Measurements from ENCODE around the gene OR51B4. TPM values are rescaled to one million over a fixed set of nuclear protein-coding genes. Genes with fewer than 3 reads are reported as not detected.
"Not testable (repeated sequence)": the region's sequence is repeated elsewhere in the genome, so short reads cannot be mapped to it uniquely, and the experiment has no call there.

Gene OR51B4
- total RNA-seq, 1 donor = not detected

- no peak for DNase-seq (ENCODE audit: insufficient read length, low spot score, missing footprints)
- Histone ChIP-seq H3K4me1 (ENCODE audit: insufficient read depth, low read length) (no peaks in the 10 kb centered on the region), H3K4me2 (ENCODE audit: insufficient read depth, low read length) (no peak overlapping the region), H3K27ac (ENCODE audit: low read depth, low read length) (no peak overlapping the region), H4K20me1 (ENCODE audit: insufficient read depth, low read length) (no peaks in the 10 kb centered on the region), H3K36me3 (ENCODE audit: insufficient read depth, low read length) (no peaks in the 10 kb centered on the region), H2AFZ (ENCODE audit: low read length) (no peak overlapping the region), H3K4me3 (ENCODE audit: insufficient read depth, low read length) (no peak overlapping the region), H3K9me3 (ENCODE audit: low read depth, low read length) (no peaks in the 10 kb centered on the region), H3K79me2 (ENCODE audit: insufficient read depth, low read length) (no peaks in the 10 kb centered on the region), H3K27me3 (ENCODE audit: insufficient read depth, low read length) (no peaks in the 10 kb centered on the region)
- no peak for TF ChIP-seq CTCF (IDR thresholded peaks at IDR 0.05; ENCODE audit: extremely low read depth, low read depth, low read length)
Observed at GRCh38 chr11:5265832-5266231, 35.9 kb downstream of the OR51B4 start.

- no peak for TF ChIP-seq CTCF (IDR thresholded peaks at IDR 0.05; ENCODE audit: extremely low read depth, low read depth, low read length)
- H3K4me3 ChIP-seq (ENCODE audit: insufficient read depth, low read length) = no peak overlapping the region
- no peaks in the 10 kb centered on the region for H4K20me1 ChIP-seq (ENCODE audit: insufficient read depth, low read length)
- DNase-seq (ENCODE audit: insufficient read length, low spot score, missing footprints) = no peak
- no peak overlapping the region for H3K4me2 ChIP-seq (ENCODE audit: insufficient read depth, low read length)
- H3K27ac ChIP-seq (ENCODE audit: low read depth, low read length) = no peak overlapping the region
- no peaks in the 10 kb centered on the region for H3K79me2 ChIP-seq (ENCODE audit: insufficient read depth, low read length)
- no peaks in the 10 kb centered on the region for H3K36me3 ChIP-seq (ENCODE audit: insufficient read depth, low read length)
- H2AFZ ChIP-seq (ENCODE audit: low read length) = no peak overlapping the region
- H3K4me1 ChIP-seq (ENCODE audit: insufficient read depth, low read length) = no peaks in the 10 kb centered on the region
- H3K27me3 ChIP-seq (ENCODE audit: insufficient read depth, low read length) = no peaks in the 10 kb centered on the region
- no peaks in the 10 kb centered on the region for H3K9me3 ChIP-seq (ENCODE audit: low read depth, low read length)
Observed at GRCh38 chr11:5258543-5259262, 43.0 kb downstream of the OR51B4 start.

- DNase-seq (ENCODE audit: insufficient read length, low spot score, missing footprints) = no peak
- H4K20me1 ChIP-seq (ENCODE audit: insufficient read depth, low read length) = no peaks in the 10 kb centered on the region
- no peaks in the 10 kb centered on the region for H3K79me2 ChIP-seq (ENCODE audit: insufficient read depth, low read length)
- H3K4me2 ChIP-seq (ENCODE audit: insufficient read depth, low read length) = no peak overlapping the region
- H3K4me3 ChIP-seq (ENCODE audit: insufficient read depth, low read length) = no peak overlapping the region
- no peaks in the 10 kb centered on the region for H3K27me3 ChIP-seq (ENCODE audit: insufficient read depth, low read length)
- H3K27ac ChIP-seq (ENCODE audit: low read depth, low read length) = no peak overlapping the region
- no peaks in the 10 kb centered on the region for H3K4me1 ChIP-seq (ENCODE audit: insufficient read depth, low read length)
- H3K9me3 ChIP-seq (ENCODE audit: low read depth, low read length) = no peaks in the 10 kb centered on the region
- H3K36me3 ChIP-seq (ENCODE audit: insufficient read depth, low read length) = no peaks in the 10 kb centered on the region
- no peak for TF ChIP-seq CTCF (IDR thresholded peaks at IDR 0.05; ENCODE audit: extremely low read depth, low read depth, low read length)
- H2AFZ ChIP-seq (ENCODE audit: low read length) = no peak overlapping the region
Observed at GRCh38 chr11:5257296-5257695, 44.5 kb downstream of the OR51B4 start.

- H2AFZ ChIP-seq (ENCODE audit: low read length); DNase-seq (ENCODE audit: insufficient read length, low spot score, missing footprints); H3K79me2 ChIP-seq (ENCODE audit: insufficient read depth, low read length); H3K4me1 ChIP-seq (ENCODE audit: insufficient read depth, low read length); H3K36me3 ChIP-seq (ENCODE audit: insufficient read depth, low read length); H3K4me2 ChIP-seq (ENCODE audit: insufficient read depth, low read length); H4K20me1 ChIP-seq (ENCODE audit: insufficient read depth, low read length); H3K27ac ChIP-seq (ENCODE audit: low read depth, low read length); H3K4me3 ChIP-seq (ENCODE audit: insufficient read depth, low read length); H3K9me3 ChIP-seq (ENCODE audit: low read depth, low read length); H3K27me3 ChIP-seq (ENCODE audit: insufficient read depth, low read length): not testable (repeated sequence)
Observed at GRCh38 chr11:5254646-5255413, 46.9 kb downstream of the OR51B4 start, which contains the start of gene HBG2. TSS of gene HBG2 (minus strand) at chr11:5254781. CDS start at chr11:5254728, 53 bp downstream.

GRCh38 chr11:5254023-5254422 lies 47.7 kb downstream of the OR51B4 start:
- not testable (repeated sequence) for H3K36me3 ChIP-seq (ENCODE audit: insufficient read depth, low read length); DNase-seq (ENCODE audit: insufficient read length, low spot score, missing footprints); H3K79me2 ChIP-seq (ENCODE audit: insufficient read depth, low read length); H3K4me1 ChIP-seq (ENCODE audit: insufficient read depth, low read length); H4K20me1 ChIP-seq (ENCODE audit: insufficient read depth, low read length); H2AFZ ChIP-seq (ENCODE audit: low read length); H3K4me3 ChIP-seq (ENCODE audit: insufficient read depth, low read length); H3K27ac ChIP-seq (ENCODE audit: low read depth, low read length); H3K9me3 ChIP-seq (ENCODE audit: low read depth, low read length); H3K27me3 ChIP-seq (ENCODE audit: insufficient read depth, low read length); H3K4me2 ChIP-seq (ENCODE audit: insufficient read depth, low read length)

DNA sequence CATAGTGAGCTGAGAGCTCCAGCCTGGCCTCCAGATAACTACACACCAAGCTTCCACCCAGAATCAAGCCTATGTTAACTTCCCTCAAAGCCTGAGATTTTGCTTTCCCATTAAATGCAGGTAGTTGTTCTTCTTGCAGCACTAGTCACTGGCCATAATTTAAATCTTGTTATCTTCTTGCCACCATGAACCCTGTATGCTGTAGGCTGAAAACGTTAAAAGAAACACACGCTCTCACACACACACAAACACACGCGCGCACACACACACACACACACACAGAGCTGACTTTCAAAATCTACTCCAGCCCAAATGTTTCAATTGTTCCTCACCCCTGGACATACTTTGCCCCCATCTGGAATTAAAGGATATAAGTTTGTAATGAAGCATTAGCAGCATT lies 48.3 kb downstream of the OR51B4 start:
- H3K4me1 ChIP-seq (ENCODE audit: insufficient read depth, low read length); H3K27me3 ChIP-seq (ENCODE audit: insufficient read depth, low read length); DNase-seq (ENCODE audit: insufficient read length, low spot score, missing footprints); H3K36me3 ChIP-seq (ENCODE audit: insufficient read depth, low read length); H3K27ac ChIP-seq (ENCODE audit: low read depth, low read length); H3K79me2 ChIP-seq (ENCODE audit: insufficient read depth, low read length); H4K20me1 ChIP-seq (ENCODE audit: insufficient read depth, low read length); H3K4me2 ChIP-seq (ENCODE audit: insufficient read depth, low read length); H2AFZ ChIP-seq (ENCODE audit: low read length); H3K4me3 ChIP-seq (ENCODE audit: insufficient read depth, low read length); H3K9me3 ChIP-seq (ENCODE audit: low read depth, low read length): not testable (repeated sequence)

Data from osteoblast (primary cell).